Right lobe of liver (tissue), 6 donors: ENCODE measurements around the gene CLEC18B. TPM values are rescaled to one million over a fixed set of nuclear protein-coding genes. Genes with fewer than 3 reads are reported as not detected.
"Not testable (repeated sequence)": the region's sequence is repeated elsewhere in the genome, so short reads cannot be mapped to it uniquely, and the experiment has no call there.

Source experiments
- ATAC-seq, 4 donors: fragments of 200-7000 bp; cut with Tn5 transposase; one replicate each; pipeline ENCODE4 v1.9.1; 2020; ENCODE audit warnings: mild to moderate bottlenecking in 4 of 4, moderate library complexity in 4 of 4
- DNase-seq, 3 donors: peaks; one replicate each; pipeline ENCODE4 v3.0.0-alpha.2; 2020
- H3K27ac ChIP-seq, 3 donors: fragments of 200-600 bp; one replicate each; pipeline ENCODE4 v1.8.0; 2022
- H3K27me3 ChIP-seq, 2 donors: fragments of 200-600 bp; one replicate each; pipeline ENCODE4 v1.8.0; 2022
- H3K36me3 ChIP-seq, 4 donors: fragments of 200-600 bp; sonication (generic) in 1 of 4; one replicate each; pipeline versions ENCODE4 v1.5.1 to v1.8.0; 2017 to 2022; ENCODE audit warnings: control low read depth in 1 of 4
- H3K4me1 ChIP-seq, 4 donors: fragments of 200-600 bp; sonication (generic) in 1 of 4; one replicate each; pipeline versions ENCODE4 v1.5.1 to v1.8.0; 2017 to 2022; ENCODE audit warnings: control low read depth in 1 of 4
- H3K4me3 ChIP-seq, 3 donors: fragments of 200-600 bp; one replicate each; pipeline ENCODE4 v1.8.0; 2022
- H3K9me3 ChIP-seq, 4 donors: fragments of 200-600 bp; sonication (generic) in 1 of 4; one replicate each; pipeline versions ENCODE4 v1.5.1 to v1.8.0; 2017 to 2022; ENCODE audit warnings: control low read depth in 1 of 4
- POLR2A ChIP-seq: fragments of 450-650 bp; IDR thresholded peaks from one replicate; pipeline ENCODE4 v1.6.1; 2017; ENCODE audit warnings: antibody characterized with exemption, mild to moderate bottlenecking
- WGBS: methylation state at CpG from one replicate; pipeline ENCODE4 v1.1.6; 2018; ENCODE audit warnings: low coverage, low lambda C conversion rate; ENCODE audit not compliant: insufficient coverage; ENCODE audit errors: missing lambda C conversion rate; 5-methylcytosine and 5-hydroxymethylcytosine counted together
- intact Hi-C, 2 donors: fragments of 100-400 bp; cut with DNase I; formaldehyde crosslinking; loops; one replicate each; pipeline versions ENCODE4 v1.11.2 to v1.14.1; 2022
- total RNA-seq, 6 experiments: library from RNA; depleted of rRNA in 2 of 6; stranded (reverse); fragments of >200 nt in 2 of 6; fragmentation: NEBNext Ultra II Directional in 3 of 6; extraction: Animal tissue kit (Norgen Biotek cat#: 25700) in 3 of 6; gene quantifications; one replicate each; pipeline versions ENCODE4 v1.1.0 to v1.2.4, GENCODE V29; 2016 to 2023
- TF ChIP-seq, protein P1 (sequence below), 4 donors: fragments of 200-600 bp in 3 of 4; fragments of 450-650 bp in 1 of 4; IDR thresholded peaks; one replicate each; pipeline versions ENCODE4 v1.5.1 to v1.8.0; 2016 to 2022; ENCODE audit warnings: antibody characterized with exemption in 4 of 4, mild to moderate bottlenecking in 2 of 4
- donor health status: DM: no; HTN: yes; CAD: no.
- donor health status: DM: no; HTN: no; CAD: no.
- donor health status: DM: no; HTN: no; CAD: no.
- donor health status: DM: no; HTN: yes; CAD: no.
- donor health status: DM: no; HTN: yes; CAD: no.

CLEC18B gene
- total RNA-seq, 6 experiments from 2014 or later, result 0.64 to 0.75 (median 0.71) TPM; not detected in 3

DNA sequence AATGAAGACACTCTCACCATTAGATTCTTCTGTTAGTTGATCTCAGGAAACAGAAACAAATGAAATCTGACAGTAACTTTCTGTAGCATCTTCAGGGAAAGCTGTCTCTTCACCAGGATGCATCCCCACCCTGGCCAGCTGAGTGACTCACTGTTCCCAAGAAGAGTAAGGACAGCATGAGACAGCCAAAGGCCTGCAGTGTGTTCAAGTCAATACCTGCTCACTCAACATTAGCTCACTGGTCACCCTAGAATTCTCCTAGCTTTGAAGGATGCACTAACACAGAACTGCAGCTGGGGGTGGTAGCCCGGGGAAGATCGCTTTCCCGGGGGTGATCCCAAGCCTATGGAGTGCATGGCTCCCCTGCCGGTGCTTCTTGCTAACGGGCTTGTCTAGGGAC is 28.2 kb upstream of the CLEC18B start:
- peak; percentile 15 to 44 (median 26) for ATAC-seq
- no peak for DNase-seq
- peaks cover 0 to 5% (median 0%) of the 10 kb centered on the region in 4 donors for H3K4me1 ChIP-seq
- H3K27me3 ChIP-seq, result no peaks in the 10 kb centered on the region
- TF ChIP-seq POLR2A, result no peak
- TF ChIP-seq, protein P1, sequence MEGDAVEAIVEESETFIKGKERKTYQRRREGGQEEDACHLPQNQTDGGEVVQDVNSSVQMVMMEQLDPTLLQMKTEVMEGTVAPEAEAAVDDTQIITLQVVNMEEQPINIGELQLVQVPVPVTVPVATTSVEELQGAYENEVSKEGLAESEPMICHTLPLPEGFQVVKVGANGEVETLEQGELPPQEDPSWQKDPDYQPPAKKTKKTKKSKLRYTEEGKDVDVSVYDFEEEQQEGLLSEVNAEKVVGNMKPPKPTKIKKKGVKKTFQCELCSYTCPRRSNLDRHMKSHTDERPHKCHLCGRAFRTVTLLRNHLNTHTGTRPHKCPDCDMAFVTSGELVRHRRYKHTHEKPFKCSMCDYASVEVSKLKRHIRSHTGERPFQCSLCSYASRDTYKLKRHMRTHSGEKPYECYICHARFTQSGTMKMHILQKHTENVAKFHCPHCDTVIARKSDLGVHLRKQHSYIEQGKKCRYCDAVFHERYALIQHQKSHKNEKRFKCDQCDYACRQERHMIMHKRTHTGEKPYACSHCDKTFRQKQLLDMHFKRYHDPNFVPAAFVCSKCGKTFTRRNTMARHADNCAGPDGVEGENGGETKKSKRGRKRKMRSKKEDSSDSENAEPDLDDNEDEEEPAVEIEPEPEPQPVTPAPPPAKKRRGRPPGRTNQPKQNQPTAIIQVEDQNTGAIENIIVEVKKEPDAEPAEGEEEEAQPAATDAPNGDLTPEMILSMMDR (IDR thresholded peaks at IDR 0.05), result no peak
- no peak overlapping the region for H3K4me3 ChIP-seq
- intact Hi-C loops, result no loop called here
- peak overlapping the region; percentile 32 to 39 (median 35) for H3K27ac ChIP-seq
- no peaks in the 10 kb centered on the region for H3K9me3 ChIP-seq
- no CpG with 5 or more reads among the region's 5 CpGs for WGBS
- peaks cover 0 to 38% (median 14%) of the 10 kb centered on the region in 4 donors for H3K36me3 ChIP-seq

DNA sequence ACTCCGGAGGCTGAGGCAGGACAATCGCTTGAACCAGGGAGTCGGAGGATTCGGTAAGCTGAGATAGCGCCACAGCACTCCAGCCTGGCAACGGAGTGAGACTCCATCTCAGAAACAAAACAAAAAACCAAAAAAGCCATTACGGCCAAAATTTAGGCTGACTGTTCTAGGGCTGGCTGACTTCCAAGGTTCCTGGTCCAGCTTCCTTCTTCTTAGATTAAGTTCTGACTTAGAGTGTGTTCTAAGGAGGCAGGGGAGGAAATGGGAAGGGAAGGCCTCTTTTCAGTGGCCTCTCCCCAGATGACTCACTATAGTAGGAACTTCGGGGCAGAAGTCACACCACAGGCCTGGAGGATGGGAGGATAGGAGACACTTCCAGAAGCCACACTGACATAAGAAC is 27.7 kb upstream of the CLEC18B start:
- H3K4me1 ChIP-seq, result peaks cover 0 to 5% (median 0%) of the 10 kb centered on the region in 4 donors
- intact Hi-C loops, result no loop called here
- peak overlapping the region in 2 of 3 donors; percentile 39 to 50 for H3K27ac ChIP-seq
- H3K9me3 ChIP-seq, result no peaks in the 10 kb centered on the region
- DNase-seq (peak in 2 of 3 donors; percentile 42 to 61), ATAC-seq (peak; percentile 79 to 93 (median 89))
- H3K27me3 ChIP-seq, result no peaks in the 10 kb centered on the region
- peaks cover 0 to 38% (median 14%) of the 10 kb centered on the region in 4 donors for H3K36me3 ChIP-seq
- 74% methylated on average over 7 of the region's 8 CpGs for WGBS
- H3K4me3 ChIP-seq, result no peak overlapping the region
- TF ChIP-seq, protein P1 (IDR thresholded peaks at IDR 0.05), result no peak
- no peak for TF ChIP-seq POLR2A

DNA sequence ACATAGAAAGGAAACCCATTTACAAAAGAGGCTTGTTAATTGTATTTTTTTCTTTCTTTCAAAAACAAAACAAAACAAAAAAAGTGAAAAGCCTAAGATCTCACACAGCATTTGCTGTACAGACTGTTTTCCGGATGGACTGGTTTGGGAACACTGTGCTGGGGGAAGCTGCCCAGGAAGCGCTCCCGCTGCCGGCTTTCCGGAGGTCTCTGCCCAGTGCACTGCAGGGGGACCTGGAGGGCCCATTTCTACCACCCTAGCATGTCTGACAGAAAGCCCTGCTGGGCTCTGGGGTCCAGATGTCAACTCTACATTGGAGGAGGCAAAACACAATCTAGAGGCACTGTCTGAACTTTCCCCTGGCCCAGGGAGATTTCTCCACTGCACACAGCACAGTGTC is 26.3 kb upstream of the CLEC18B start:
- Histone ChIP-seq H3K27me3 (no peaks in the 10 kb centered on the region), H3K4me3 (no peak overlapping the region), H3K27ac (no peak overlapping the region), H3K9me3 (no peaks in the 10 kb centered on the region), H3K4me1 (peaks cover 0 to 5% (median 0%) of the 10 kb centered on the region in 4 donors), H3K36me3 (peaks cover 0 to 25% (median 9%) of the 10 kb centered on the region in 4 donors)
- TF ChIP-seq POLR2A, result no peak
- TF ChIP-seq, protein P1 (IDR thresholded peaks at IDR 0.05), result no peak
- 84% methylated on average over 5 of the region's 5 CpGs for WGBS
- DNase-seq (no peak), ATAC-seq (peak; percentile 14 to 58 (median 28))
- intact Hi-C loops, result no loop called here

DNA sequence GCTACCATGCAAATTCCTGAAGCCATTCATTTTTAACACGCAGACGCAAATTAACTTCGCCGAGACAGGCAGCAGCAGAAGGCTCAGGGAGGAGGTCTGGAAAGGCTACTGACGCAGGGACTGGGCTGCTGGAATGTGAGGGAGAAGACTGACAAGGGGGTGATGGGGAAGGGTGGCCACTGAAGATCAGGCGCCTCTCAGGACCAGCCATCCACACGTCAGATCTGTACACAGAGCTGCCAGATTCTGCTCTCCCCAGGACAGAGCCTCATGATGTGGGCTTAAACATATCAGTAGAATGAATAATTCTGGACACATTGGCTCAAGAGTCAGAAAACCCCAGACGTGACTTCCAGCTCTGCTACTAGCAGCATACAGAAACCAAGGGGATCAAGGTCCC is 25.6 kb upstream of the CLEC18B start:
- no peak overlapping the region for H3K4me3 ChIP-seq
- no peak overlapping the region for H3K27ac ChIP-seq
- no peak for TF ChIP-seq POLR2A
- TF ChIP-seq, protein P1 (IDR thresholded peaks at IDR 0.05), result no peak
- no peak for DNase-seq
- ATAC-seq, result no peak
- H3K27me3 ChIP-seq, result no peaks in the 10 kb centered on the region
- intact Hi-C loops, result no loop called here
- H3K36me3 ChIP-seq, result peaks cover 0 to 18% (median 3%) of the 10 kb centered on the region in 4 donors
- WGBS, result 93% methylated on average over 5 of the region's 8 CpGs
- peaks cover 0 to 5% (median 0%) of the 10 kb centered on the region in 4 donors for H3K4me1 ChIP-seq
- H3K9me3 ChIP-seq, result no peaks in the 10 kb centered on the region

DNA sequence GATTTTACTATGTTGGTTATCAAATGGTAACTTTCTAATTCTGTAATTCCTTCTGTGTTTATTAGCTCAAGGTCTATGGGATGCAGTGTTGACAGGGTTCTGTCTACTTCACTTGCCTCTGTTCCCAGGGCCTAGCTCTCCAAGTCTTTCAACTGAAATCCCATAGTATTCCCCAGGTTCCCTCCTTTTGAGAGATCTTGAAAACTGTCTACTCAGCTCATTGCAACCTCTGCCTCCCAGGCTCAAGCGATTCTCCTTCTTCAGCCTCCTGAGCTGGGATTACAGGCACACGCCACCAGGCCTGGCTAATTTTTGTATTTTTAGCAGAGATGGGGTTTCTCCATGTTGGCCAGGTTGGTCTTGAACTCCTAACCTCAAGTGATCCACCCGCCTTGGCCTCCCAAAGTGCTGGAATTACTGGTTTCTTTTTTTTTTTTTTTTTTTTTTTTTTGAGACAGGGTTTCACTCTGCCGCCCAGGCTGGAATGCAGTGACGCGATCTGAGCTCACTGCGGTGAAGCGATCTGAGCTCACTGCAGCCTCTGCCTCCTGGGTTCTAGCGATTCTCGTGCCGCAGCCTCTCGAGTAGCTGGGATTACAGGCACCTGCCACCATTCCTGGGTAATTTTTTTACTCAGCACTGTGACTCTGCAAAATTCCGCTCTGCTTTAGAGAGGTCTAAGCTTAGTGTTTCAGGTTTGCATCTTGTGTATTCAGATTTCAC is 22.5 kb upstream of the CLEC18B start:
- ATAC-seq, H3K4me3 ChIP-seq, H3K27me3 ChIP-seq, DNase-seq, H3K36me3 ChIP-seq, H3K9me3 ChIP-seq, intact Hi-C loops, H3K4me1 ChIP-seq, H3K27ac ChIP-seq: not testable (repeated sequence)
- WGBS, result 96% methylated on average over 5 of the region's 13 CpGs
